Central memory CD4-positive, alpha-beta T cell (primary cell): ENCODE measurements around the gene RTP3.

Experiments
- DNase-seq: peaks from one replicate; pipeline ENCODE4 v3.0.0; 2022

The RTP3 gene

DNA sequence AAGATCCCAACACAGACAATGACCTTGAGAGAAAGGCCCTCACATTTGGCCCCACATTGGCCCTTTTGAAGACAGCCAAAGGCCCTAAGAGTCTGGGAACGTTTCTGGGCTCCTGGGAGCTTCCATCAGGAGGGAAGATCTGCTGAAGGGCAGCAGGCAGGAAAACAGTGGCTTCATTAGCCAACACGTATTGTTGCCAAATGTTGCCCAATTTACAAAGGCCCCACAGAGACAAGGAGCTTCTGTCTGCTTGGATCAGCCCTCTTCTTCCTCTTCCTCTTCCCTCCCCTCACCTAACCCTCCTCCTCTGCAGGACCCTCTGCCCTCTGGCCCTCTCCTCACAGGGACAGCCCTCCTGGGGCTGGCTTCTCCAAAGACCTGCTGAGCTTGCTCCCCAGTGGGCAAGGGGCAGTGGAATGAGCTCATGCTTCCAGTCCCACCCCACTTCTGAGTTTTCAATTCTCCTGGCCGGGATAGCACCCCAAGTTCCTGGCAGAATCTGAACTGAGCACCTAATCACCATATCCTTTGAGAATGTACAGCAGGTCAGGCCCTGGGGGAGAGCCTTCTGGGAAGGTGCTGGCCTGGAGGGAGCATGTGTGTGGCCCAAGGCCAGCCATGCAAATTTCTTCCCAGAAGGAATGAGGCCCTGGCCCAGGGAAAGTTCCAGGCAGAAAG lies 28.0 kb upstream of the RTP3 start:
- DNase-seq = no peak

- no peak for DNase-seq
Measured at GRCh38 chr3:46470831-46471230, 26.9 kb upstream of the RTP3 start.

DNA sequence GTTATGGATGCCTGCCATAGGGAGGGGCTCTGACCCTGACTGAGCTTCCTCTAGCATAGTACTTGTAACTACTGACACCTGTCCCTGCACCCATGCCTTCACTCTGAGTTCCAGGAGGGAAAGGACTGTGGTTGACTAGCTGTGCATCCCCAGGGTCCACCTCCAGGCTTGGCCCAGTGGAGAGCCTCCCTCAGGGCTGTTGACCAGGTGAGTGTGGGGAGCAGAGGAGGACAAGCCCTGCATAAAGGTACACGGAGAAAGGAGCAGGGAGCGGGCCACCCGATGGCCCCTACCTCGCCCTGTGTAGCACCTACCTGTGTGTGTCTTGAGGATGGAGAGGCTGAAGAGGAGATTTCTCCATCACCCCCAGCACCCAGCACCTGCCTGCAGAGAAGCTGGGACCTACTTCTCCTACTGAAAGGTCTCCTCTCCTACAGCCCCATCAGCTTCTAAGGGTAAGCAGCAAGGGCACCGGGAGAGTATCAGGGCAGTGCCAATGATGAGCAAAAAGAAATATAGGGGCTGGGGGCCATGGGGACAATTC lies 26.3 kb upstream of the RTP3 start:
- no peak for DNase-seq

- DNase-seq = no peak
Measured at GRCh38 chr3:46472736-46473135, 25.0 kb upstream of the RTP3 start.

GRCh38 chr3:46477145-46477544 lies 20.6 kb upstream of the RTP3 start:
- no peak for DNase-seq

- DNase-seq = no peak
Measured at GRCh38 chr3:46477756-46478155, 20.0 kb upstream of the RTP3 start.

- DNase-seq = no peak
Measured at GRCh38 chr3:46478341-46478740, 19.4 kb upstream of the RTP3 start.

- DNase-seq = no peak
Measured at GRCh38 chr3:46479021-46479420, 18.8 kb upstream of the RTP3 start.

GRCh38 chr3:46479696-46480095 lies 18.1 kb upstream of the RTP3 start:
- no peak for DNase-seq

- no peak for DNase-seq
Measured at GRCh38 chr3:46480491-46481195, 17.1 kb upstream of the RTP3 start.

DNA sequence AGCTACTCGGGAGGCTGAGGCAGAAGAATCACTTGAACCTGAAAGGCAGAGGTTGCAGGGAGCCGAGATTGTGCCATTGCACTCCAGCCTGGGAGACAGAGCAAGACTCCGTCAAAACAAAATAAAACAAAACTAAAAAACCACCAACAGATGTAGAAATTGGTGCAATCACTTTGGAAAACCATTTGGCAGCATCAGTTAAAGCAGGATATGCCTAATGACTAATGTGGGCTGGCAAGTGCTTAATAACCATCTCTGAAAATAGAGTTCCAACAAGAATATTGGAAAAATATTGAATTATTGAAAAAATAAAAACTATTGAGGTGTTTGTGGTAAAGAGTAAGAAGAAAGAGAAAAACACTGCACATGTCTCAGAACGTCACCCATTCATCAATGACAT lies 16.1 kb upstream of the RTP3 start:
- DNase-seq = no peak

GRCh38 chr3:46482632-46483350 lies 15.0 kb upstream of the RTP3 start:
- no peak for DNase-seq

GRCh38 chr3:46483825-46484224 lies 14.0 kb upstream of the RTP3 start:
- DNase-seq = no peak

GRCh38 chr3:46484388-46484787 lies 13.4 kb upstream of the RTP3 start:
- no peak for DNase-seq

DNA sequence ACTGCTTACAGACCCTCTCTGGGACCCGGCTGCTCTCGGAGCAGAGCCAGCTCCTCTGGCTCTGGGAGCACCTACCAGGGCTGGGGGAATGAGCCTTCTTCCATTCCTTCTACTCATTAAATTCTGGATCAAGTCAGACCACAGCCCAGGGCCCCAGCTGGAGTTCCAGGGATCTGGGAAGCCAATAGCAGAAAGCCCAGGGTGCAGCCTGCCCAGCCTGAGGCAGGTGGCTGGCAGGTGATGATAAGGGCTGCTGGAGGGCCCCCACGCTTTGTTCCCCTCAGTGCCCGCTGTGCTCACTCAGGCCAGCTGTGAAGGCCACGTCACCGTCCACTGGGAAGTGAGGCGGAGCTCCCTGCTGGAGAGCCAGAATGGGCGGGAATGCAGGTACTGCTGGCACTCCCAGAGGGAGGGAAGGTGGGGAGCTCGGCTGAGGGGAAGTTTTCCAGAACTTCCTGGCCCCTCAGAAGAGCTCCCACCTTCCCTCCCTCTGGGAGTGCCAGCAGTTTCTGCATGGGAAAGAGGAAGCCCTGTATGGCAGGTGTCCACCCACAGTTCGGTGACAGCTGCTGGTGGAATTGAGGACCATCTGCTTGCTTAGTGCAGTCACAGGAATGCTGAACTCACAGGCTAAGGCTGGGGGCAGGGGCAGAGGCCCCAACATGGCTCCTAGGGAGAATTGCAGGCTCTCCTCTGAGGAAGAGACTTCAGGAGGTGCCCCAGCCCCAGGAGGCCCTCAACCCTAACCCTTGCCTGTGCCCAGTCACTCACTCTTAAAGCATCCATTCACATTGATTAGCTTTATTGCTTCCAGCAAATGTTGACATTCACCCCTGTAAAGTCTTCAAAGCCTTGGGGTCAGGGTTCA lies 12.6 kb upstream of the RTP3 start:
- no peak for DNase-seq

DNA sequence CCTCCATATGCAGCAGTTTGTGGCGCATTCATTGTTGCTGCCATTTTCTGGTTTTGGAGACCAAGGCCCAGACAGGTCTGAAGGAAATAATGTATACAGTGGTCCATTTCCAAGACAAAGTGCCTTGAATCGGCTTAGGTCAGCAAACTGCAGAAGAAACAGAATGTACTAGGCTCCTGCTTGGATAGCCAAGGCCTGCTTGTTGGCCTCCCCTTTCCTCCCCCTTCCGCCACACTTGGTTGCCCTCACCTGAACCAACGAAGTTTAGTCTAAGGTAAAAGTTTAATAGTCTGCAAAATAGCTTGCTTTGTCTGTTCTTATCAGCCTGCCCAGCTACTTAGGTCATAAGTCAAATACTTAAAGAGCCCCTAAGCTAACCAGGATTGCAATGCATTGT lies 12.0 kb upstream of the RTP3 start:
- no peak for DNase-seq

- DNase-seq = peak; percentile 83
Measured at GRCh38 chr3:46488735-46489361, 8.9 kb upstream of the RTP3 start.

GRCh38 chr3:46489381-46489780 lies 8.4 kb upstream of the RTP3 start:
- DNase-seq = no peak

DNA sequence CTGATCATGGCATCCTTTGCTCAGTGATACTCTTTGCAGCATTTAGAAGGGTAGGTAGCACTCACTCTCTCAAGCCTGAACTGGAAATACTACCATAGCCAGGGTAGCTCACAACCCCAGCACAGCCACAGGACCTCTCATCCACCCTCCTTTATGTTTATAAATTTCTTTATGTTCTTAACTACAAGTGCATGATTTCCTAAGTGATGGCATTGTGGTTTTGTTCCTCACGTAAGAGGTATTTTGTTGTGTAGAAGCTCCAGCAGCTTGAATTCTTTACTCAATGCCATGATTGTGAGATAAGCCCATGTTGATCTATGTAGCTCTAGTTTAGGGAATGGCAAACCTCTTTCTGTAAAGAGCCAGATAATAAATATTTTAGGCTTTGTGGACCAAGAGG lies 7.9 kb upstream of the RTP3 start:
- no peak for DNase-seq

GRCh38 chr3:46490338-46491084 lies 7.3 kb upstream of the RTP3 start:
- no peak for DNase-seq
